Liver (tissue), 3 donors: Measurements from ENCODE around the gene XKR8.

Experiments used
- TAF1 ChIP-seq: conservative IDR thresholded peaks from 2 replicates; pipeline ENCODE4 v1.6.1; 2016; ENCODE audit warnings: antibody characterized with exemption, mild to moderate bottlenecking
- TF ChIP-seq, protein P1 (sequence below): IDR thresholded peaks from 2 replicates; pipeline ENCODE4 v1.6.1; 2016; ENCODE audit warnings: antibody characterized with exemption
- TF ChIP-seq, protein P2 (sequence below): fragments of 150-350 bp; IDR thresholded peaks from 2 replicates; pipeline ENCODE4 v1.5.1; 2017; ENCODE audit warnings: improper control_type of control experiment, low read depth, low read length; ENCODE audit not compliant: missing input control
- donor health status: healthy.
- donor health status: healthy.

DNA sequence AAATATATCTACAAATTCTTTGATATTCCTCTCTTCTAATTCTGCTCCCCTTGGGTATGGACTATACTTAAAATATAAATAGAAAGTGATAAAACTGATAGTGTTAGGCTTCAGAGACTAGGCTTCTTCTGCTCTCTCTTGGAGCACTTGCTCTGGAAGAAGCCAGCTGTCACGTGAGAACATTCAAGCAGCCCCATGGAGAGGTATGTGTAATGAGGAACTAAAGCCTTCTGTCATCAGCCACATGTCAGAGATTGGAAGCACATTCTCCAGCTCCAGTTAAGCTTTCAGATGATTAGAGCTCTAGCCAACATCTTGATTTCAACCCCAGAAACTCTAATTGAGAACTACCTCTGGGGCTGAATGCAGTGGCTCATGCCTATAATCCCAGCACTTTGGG, 34.3 kb downstream of the XKR8 start:
- TF ChIP-seq, protein P1, sequence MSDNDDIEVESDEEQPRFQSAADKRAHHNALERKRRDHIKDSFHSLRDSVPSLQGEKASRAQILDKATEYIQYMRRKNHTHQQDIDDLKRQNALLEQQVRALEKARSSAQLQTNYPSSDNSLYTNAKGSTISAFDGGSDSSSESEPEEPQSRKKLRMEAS, result no peak
- TF ChIP-seq, protein P2, sequence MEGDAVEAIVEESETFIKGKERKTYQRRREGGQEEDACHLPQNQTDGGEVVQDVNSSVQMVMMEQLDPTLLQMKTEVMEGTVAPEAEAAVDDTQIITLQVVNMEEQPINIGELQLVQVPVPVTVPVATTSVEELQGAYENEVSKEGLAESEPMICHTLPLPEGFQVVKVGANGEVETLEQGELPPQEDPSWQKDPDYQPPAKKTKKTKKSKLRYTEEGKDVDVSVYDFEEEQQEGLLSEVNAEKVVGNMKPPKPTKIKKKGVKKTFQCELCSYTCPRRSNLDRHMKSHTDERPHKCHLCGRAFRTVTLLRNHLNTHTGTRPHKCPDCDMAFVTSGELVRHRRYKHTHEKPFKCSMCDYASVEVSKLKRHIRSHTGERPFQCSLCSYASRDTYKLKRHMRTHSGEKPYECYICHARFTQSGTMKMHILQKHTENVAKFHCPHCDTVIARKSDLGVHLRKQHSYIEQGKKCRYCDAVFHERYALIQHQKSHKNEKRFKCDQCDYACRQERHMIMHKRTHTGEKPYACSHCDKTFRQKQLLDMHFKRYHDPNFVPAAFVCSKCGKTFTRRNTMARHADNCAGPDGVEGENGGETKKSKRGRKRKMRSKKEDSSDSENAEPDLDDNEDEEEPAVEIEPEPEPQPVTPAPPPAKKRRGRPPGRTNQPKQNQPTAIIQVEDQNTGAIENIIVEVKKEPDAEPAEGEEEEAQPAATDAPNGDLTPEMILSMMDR, result no peak
- TF ChIP-seq TAF1, result no peak
